Peyer's patch (tissue), 4 donors: ENCODE data around the gene ECE2. TPM values are rescaled to one million over a fixed set of nuclear protein-coding genes. Genes with fewer than 3 reads are reported as not detected.

Experiments
- DNase-seq, 3 donors: peaks; one replicate each; pipeline ENCODE4 v3.0.0-alpha.2; 2017 to 2019
- H3K27ac ChIP-seq, 4 donors: fragments of 200-600 bp; sonication (generic); one replicate each; pipeline ENCODE4 v1.5.1; 2016 to 2019
- H3K27me3 ChIP-seq, 2 donors: fragments of 200-600 bp; sonication (generic); one replicate each; pipeline ENCODE4 v1.5.1; 2019
- H3K36me3 ChIP-seq, 3 donors: fragments of 200-600 bp; sonication (generic); one replicate each; pipeline ENCODE4 v1.5.1; 2016 to 2019
- H3K4me1 ChIP-seq, 4 donors: fragments of 200-600 bp; sonication (generic); one replicate each; pipeline ENCODE4 v1.5.1; 2016 to 2019
- H3K4me3 ChIP-seq, 4 donors: fragments of 200-600 bp; sonication (generic); 1 replicate in 3 of 4; 2 replicates in 1 of 4; pipeline ENCODE4 v1.5.1; 2016 to 2019; ENCODE audit warnings: mild to moderate bottlenecking in 1 of 4
- H3K9me3 ChIP-seq, 4 donors: fragments of 200-600 bp; sonication (generic); one replicate each; pipeline ENCODE4 v1.5.1; 2016 to 2019; ENCODE audit warnings: mild to moderate bottlenecking in 1 of 4
- POLR2A ChIP-seq, 2 donors: fragments of 450-650 bp; IDR thresholded peaks; one replicate each; pipeline ENCODE4 v1.5.1; 2017; ENCODE audit warnings: antibody characterized with exemption in 2 of 2, mild to moderate bottlenecking in 2 of 2, moderate library complexity in 2 of 2
- total RNA-seq, 4 donors: library from RNA; depleted of rRNA; stranded (reverse); fragments of >200 nt; gene quantifications; one replicate each; pipeline ENCODE4 v1.1.0, GENCODE V29; 2016
- TF ChIP-seq, protein P1 (sequence below), 6 experiments: fragments of 450-650 bp in 4 of 6; fragments of 200-600 bp in 2 of 6; sonication (generic) in 1 of 6; IDR thresholded peaks; one replicate each; pipeline ENCODE4 v1.5.1; 2017 to 2019; ENCODE audit warnings: antibody characterized with exemption in 6 of 6, mild to moderate bottlenecking in 3 of 6, moderate library complexity in 1 of 6

ECE2 gene
- total RNA-seq, 4 donors from 2014 or later: not detected

DNA sequence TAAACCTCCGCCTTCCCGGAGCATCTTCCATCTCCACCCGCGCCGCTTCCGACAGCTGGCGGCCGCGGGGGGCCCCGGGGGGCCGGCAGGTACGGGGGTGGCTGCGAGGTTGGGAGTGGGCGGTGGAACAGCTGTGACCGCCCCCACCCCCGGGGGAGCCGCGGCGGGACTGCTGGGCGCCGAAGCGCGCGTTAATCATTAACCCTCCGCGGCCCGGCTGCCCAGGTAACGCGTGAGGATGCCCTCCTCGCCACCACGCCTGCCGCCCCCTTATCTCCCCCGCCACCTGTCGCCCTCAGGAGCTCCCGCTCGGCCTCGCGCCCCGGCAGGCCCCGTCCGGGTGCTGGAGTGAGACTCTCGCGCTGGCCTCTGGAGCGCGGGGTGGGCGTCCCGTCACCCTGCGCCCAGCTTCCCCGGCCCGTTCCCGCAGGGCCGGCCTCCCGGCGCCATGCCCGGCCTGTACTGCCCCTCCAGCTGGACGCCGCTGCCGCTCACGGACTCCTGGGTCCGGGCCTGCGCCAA lies 45.7 kb upstream of the ECE2 start:
- Histone ChIP-seq H3K27ac (no peak overlapping the region), H3K36me3 (no peaks in the 10 kb centered on the region), H3K4me3 (peak overlapping the region; percentile 38 to 54 (median 49)), H3K27me3 (peaks cover 0 to 24% of the 10 kb centered on the region in 2 donors), H3K9me3 (no peaks in the 10 kb centered on the region), H3K4me1 (peaks cover 0 to 22% (median 20%) of the 10 kb centered on the region in 4 donors)
- no peak for DNase-seq
- TF ChIP-seq, protein P1, sequence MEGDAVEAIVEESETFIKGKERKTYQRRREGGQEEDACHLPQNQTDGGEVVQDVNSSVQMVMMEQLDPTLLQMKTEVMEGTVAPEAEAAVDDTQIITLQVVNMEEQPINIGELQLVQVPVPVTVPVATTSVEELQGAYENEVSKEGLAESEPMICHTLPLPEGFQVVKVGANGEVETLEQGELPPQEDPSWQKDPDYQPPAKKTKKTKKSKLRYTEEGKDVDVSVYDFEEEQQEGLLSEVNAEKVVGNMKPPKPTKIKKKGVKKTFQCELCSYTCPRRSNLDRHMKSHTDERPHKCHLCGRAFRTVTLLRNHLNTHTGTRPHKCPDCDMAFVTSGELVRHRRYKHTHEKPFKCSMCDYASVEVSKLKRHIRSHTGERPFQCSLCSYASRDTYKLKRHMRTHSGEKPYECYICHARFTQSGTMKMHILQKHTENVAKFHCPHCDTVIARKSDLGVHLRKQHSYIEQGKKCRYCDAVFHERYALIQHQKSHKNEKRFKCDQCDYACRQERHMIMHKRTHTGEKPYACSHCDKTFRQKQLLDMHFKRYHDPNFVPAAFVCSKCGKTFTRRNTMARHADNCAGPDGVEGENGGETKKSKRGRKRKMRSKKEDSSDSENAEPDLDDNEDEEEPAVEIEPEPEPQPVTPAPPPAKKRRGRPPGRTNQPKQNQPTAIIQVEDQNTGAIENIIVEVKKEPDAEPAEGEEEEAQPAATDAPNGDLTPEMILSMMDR (IDR thresholded peaks at IDR 0.05): no peak
- TF ChIP-seq POLR2A (IDR thresholded peaks at IDR 0.05): no peak

DNA sequence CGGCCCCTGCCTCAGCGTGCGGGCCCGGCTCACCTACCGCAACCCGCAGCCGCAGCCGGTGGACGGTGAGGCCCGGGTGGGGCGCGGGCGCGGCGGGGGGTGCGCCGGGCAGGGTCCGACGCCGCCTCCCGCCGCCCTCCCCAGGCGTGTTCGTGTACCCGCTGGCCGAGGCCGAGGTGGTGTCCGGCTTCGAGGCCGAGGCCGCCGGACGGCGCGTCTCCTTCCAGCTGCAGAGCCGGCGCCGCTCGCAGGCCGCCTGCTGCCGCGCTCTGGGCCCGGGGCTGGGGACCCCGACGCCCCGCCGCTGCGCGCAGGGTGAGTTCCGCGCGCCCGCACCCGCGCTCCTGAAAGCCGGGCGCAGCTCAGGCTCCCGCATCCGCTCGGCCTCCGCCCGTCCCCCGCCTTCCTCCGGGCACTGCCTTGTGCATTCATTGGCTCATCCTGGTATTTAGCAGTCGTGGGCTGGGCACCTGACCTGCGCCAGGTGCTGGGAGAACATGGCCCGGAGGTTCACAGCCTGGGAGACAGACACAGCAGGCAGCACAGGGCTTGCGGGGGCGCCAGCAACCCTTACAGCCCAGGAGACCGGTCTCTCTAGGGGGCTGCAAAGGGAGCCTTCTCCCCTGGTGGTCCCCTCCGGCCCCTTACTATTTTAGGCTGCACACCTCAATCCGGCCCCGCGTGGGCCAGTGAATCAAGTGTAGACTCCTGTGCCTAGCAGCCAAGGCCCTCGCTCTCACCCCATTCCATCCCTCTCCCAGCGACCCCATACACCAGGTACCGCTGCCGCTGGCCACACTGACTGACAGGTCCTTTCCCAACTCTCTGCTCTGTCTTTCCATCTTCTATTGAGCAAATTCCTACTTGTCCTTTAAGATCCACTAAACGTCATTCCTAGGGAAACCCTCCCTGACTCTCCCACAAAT lies 45.0 kb upstream of the ECE2 start:
- Histone ChIP-seq H3K36me3 (no peaks in the 10 kb centered on the region), H3K27me3 (peaks cover 0 to 24% of the 10 kb centered on the region in 2 donors), H3K27ac (no peak overlapping the region), H3K4me1 (peaks cover 0 to 22% (median 20%) of the 10 kb centered on the region in 4 donors), H3K9me3 (no peaks in the 10 kb centered on the region), H3K4me3 (peak overlapping the region; percentile 38 to 54 (median 49))
- no peak for DNase-seq
- TF ChIP-seq, protein P1 (IDR thresholded peaks at IDR 0.05): no peak
- no peak for TF ChIP-seq POLR2A (IDR thresholded peaks at IDR 0.05)

DNA sequence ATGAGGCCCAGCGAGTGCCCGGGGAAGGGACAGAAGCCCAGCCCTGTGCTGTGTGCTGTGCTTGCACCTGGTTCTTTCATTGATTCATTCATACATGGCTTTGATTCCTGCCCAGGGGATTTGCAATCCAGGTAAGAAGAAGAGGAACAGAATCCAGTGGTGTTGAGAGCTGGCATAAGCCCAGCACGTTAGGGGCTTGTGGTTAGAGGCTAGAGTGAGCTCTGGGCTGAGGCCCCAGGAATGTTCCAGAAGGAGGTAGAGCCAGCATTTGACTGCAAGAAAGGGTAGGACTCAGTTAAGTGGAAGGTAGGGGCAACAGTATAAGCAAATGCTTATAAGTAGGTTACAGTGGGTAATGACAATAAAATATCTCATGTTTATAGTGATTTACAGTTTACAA lies 44.2 kb upstream of the ECE2 start:
- H3K4me3 ChIP-seq: no peak overlapping the region
- TF ChIP-seq, protein P1 (IDR thresholded peaks at IDR 0.05): no peak
- TF ChIP-seq POLR2A (IDR thresholded peaks at IDR 0.05): no peak
- DNase-seq: no peak
- no peaks in the 10 kb centered on the region for H3K36me3 ChIP-seq
- H3K27me3 ChIP-seq: peaks cover 0 to 24% of the 10 kb centered on the region in 2 donors
- H3K4me1 ChIP-seq: peaks cover 0 to 22% (median 20%) of the 10 kb centered on the region in 4 donors
- no peaks in the 10 kb centered on the region for H3K9me3 ChIP-seq
- no peak overlapping the region for H3K27ac ChIP-seq

DNA sequence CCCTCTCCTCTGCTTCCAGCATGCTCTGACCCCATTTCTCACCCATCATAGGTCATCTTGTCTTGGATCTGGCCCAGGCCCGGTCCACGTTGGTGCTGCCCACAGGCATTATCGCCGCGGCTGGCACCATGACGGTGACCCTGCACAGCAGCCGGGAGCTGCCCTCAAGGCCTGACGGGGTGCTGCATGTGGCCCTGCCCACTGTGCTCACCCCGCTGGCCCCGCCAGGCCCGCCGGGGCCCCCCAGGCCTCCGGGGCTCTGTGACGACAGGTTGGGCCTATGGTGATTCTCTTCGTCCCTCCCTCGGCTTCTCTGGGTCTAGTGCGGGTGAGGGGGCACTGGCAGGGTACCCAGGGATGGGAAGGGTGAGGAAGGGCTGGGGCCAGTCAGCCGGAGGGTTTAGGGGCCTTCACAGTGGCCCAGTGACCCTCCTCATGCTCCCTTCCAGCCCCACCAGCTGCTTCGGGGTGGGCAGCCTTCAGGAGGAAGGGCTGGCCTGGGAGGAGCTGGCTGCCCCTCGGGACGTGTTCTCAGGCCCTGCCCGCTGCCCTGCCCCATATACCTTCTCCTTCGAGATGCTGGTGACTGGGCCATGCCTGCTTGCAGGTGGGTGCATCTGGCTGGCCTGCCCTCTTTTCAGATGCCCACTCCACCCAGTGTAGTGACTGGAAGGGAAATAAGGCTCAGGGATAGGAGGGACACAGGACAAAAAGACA lies 42.5 kb upstream of the ECE2 start:
- DNase-seq: no peak
- peaks cover 0 to 22% (median 20%) of the 10 kb centered on the region in 4 donors for H3K4me1 ChIP-seq
- TF ChIP-seq, protein P1 (IDR thresholded peaks at IDR 0.05): no peak
- no peak for TF ChIP-seq POLR2A (IDR thresholded peaks at IDR 0.05)
- H3K9me3 ChIP-seq: no peaks in the 10 kb centered on the region
- peaks cover 0 to 24% of the 10 kb centered on the region in 2 donors for H3K27me3 ChIP-seq
- no peak overlapping the region for H3K27ac ChIP-seq
- H3K4me3 ChIP-seq: no peak overlapping the region
- no peaks in the 10 kb centered on the region for H3K36me3 ChIP-seq

DNA sequence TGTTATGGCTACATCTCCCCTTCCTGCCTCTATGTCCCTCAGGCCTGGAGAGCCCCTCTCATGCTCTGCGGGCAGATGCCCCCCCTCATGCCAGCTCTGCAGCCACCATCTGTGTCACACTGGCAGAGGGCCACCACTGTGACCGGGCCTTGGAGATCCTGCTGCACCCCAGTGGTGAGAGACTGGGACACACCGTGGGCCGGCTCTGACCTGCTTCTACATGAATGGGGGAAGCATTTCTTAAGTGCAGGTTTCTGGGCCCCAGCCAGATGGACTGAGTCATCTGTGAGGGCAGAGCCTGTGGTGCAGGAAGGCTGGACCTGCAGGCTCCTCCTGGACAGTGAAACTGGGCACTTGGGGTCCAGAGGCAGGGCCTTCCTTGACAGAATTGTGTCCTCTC lies 41.6 kb upstream of the ECE2 start:
- Histone ChIP-seq H3K36me3 (no peaks in the 10 kb centered on the region), H3K9me3 (no peaks in the 10 kb centered on the region), H3K27me3 (peaks cover 0 to 23% of the 10 kb centered on the region in 2 donors), H3K4me1 (peaks cover 0 to 18% (median 15%) of the 10 kb centered on the region in 4 donors), H3K27ac (no peak overlapping the region), H3K4me3 (no peak overlapping the region)
- no peak for DNase-seq
- no peak for TF ChIP-seq POLR2A (IDR thresholded peaks at IDR 0.05)
- TF ChIP-seq, protein P1 (IDR thresholded peaks at IDR 0.05): no peak
